ENCODE results near the gene SNX5. TPM values are rescaled to one million over a fixed set of nuclear protein-coding genes. Genes with fewer than 3 reads are reported as not detected.

Gene SNX5
- total and polyA plus RNA-seq, 10 of the 15 experiments (the other 5 are each of a cell fraction or from before 2014, with no cell fraction given), result 92.9 to 316 (median 245) TPM

GRCh38 chr20:17952692-17953684 lies 15.6 kb downstream of the SNX5 start:
- no peak for FAIRE-seq
- no peak overlapping the region for H3K4me2 ChIP-seq (ENCODE audit: control insufficient read depth, insufficient read depth)

More at GRCh38 chr20:17952692-17953684, 15.6 kb downstream of the SNX5 start:
- CTCF ChIA-PET, result interaction anchor here (0.8 to 8.9 kb wide), 8 partner anchors 9 to 270 kb away, joined by 3 to 88 read pairs (median 6); partner anchors contain the start of genes MGME1, RRBP1 and SNX5
- ATAC-seq (no peak), DNase-seq (ENCODE audit: low read depth, low spot score) (no peak)
- no TSS peak for BruUV-seq (replicated peaks)
- SMC1A ChIA-PET (ENCODE audit: uncharacterized antibody, unreplicated experiment), result interaction anchor here (0.7 to 2.2 kb wide), 7 partner anchors 9 to 420 kb away, joined by 3 to 15 read pairs (median 5); partner anchors contain the start of gene SNX5
- H2AFZ ChIP-seq (ENCODE audit: control insufficient read depth, low read depth, low read length), result no peak overlapping the region
- RAD21 ChIA-PET (ENCODE audit: unreplicated experiment), result interaction anchor here (1.0 kb wide), 2 partner anchors 14 to 17 kb away, joined by 3 to 6 read pairs; no protein-coding TSS in a partner anchor
- 0 out of 2 replicates have a peak, but pooled peaks cover 3% of the 10 kb centered on the region for H4K20me1 ChIP-seq (ENCODE audit: control insufficient read depth, insufficient read depth)
- peaks cover 27% of the 10 kb centered on the region for H3K4me1 ChIP-seq (ENCODE audit: control insufficient read depth, insufficient read depth, low read length)
- H3K27ac ChIP-seq (ENCODE audit: control insufficient read depth, insufficient read depth), result no peak overlapping the region
- TF ChIP-seq SREBF2 (IDR thresholded peaks at IDR 0.05; ENCODE audit: low read length) (no peak), KLF5 (IDR thresholded peaks at IDR 0.05; ENCODE audit: partially characterized antibody) (no peak), DPF2 (IDR thresholded peaks at IDR 0.05) (no peak), ZNF592 (IDR thresholded peaks at IDR 0.05) (no peak), SPI1 (IDR thresholded peaks at IDR 0.05; ENCODE audit: borderline replicate concordance, insufficient read depth, low read depth, low read length) (peak; percentile 29; the same call in 1 of the 2 replicates), GATAD2B (conservative IDR thresholded peaks at IDR 0.05; ENCODE audit: low read depth) (no peak), EGR1 (IDR thresholded peaks at IDR 0.05; ENCODE audit: borderline replicate concordance in 1 of 2, low read depth in 2 of 2, low read length in 2 of 2) (no peak), ATF2 (IDR thresholded peaks at IDR 0.05; ENCODE audit: low read length) (no peak)
- 48% methylated on average over 8 of the region's 8 CpGs for WGBS (ENCODE audit: insufficient coverage, insufficient replicate concordance, low lambda C conversion rate, missing lambda C conversion rate)
- intact Hi-C loops (cut with micrococcal nuclease; ENCODE audit: unreplicated experiment), result no loop called here
- H3K9me3 ChIP-seq (replicated peaks; ENCODE audit: control insufficient read depth, insufficient read depth, low read length), result no peaks in the 10 kb centered on the region
- peaks cover 16 to 53% of the 10 kb centered on the region in 2 experiments for H3K36me3 ChIP-seq (ENCODE audit: control insufficient read depth in 2 of 2, insufficient read depth in 2 of 2, low read length in 1 of 2)
- peaks cover 58% of the 10 kb centered on the region for H3K79me2 ChIP-seq (ENCODE audit: control insufficient read depth, insufficient read depth, low read length)
- H3K9ac ChIP-seq (ENCODE audit: control insufficient read depth, insufficient read depth, low read length), result no peak overlapping the region
- no peak overlapping the region for H3K4me3 ChIP-seq
- in situ Hi-C loops (cut with MboI), result no loop called here
- POLR2A ChIA-PET, result interaction anchor here (0.6 to 1.9 kb wide), 5 partner anchors 10 to 22 kb away, joined by 3 to 9 read pairs (median 6); no protein-coding TSS in a partner anchor
- no peaks in the 10 kb centered on the region for H3K27me3 ChIP-seq (replicated peaks in 1 of 2; ENCODE audit: control insufficient read depth in 2 of 2, insufficient read depth in 2 of 2, low read length in 1 of 2)
